HepG2 (cell line): ENCODE measurements around the gene MAP3K9.

ENCODE experiments used
- CREB3 ChIP-seq: sonication (generic); formaldehyde crosslinking; IDR thresholded peaks from 2 replicates; pipeline ENCODE4 v1.5.0; 2020; ENCODE audit warnings: missing genetic modification reagents
- DRAP1 ChIP-seq: IDR thresholded peaks from 2 replicates; pipeline ENCODE4 v1.6.1; 2016; ENCODE audit warnings: missing genetic modification reagents, missing compliant biosample characterization
- HDAC6 ChIP-seq: fragments of 200-600 bp; sonication (generic); IDR thresholded peaks from 2 replicates; pipeline ENCODE4 v1.7.0; 2017; ENCODE audit warnings: mild to moderate bottlenecking, antibody characterized with exemption, low read length, low read depth
- IKZF1 ChIP-seq: fragments of 450-650 bp; IDR thresholded peaks from 2 replicates; pipeline ENCODE4 v1.7.1; 2016
- PATZ1 ChIP-seq: sonication (generic); formaldehyde crosslinking; IDR thresholded peaks from 2 replicates; pipeline ENCODE4 v1.4.0; 2020; ENCODE audit warnings: missing genetic modification reagents
- POLR2AphosphoS5 ChIP-seq: IDR thresholded peaks from 2 replicates; pipeline ENCODE4 v1.6.1; 2012; ENCODE audit warnings: low read depth, low read length
- ZFP1 ChIP-seq: IDR thresholded peaks from 2 replicates; pipeline ENCODE4 v1.6.1; 2016
- ZNF205 ChIP-seq: IDR thresholded peaks from 2 replicates; pipeline ENCODE4 v1.6.1; 2018; ENCODE audit warnings: missing biosample characterization, missing genetic modification reagents

GRCh38 chr14:70731447-70732239 is 77.7 kb downstream of the MAP3K9 start:
- TF ChIP-seq DRAP1 (CRISPR knock-in tag) (no peak), ZFP1 (CRISPR knock-in tag) (no peak), IKZF1 (no peak), PATZ1 (no peak), CREB3 (no peak), POLR2AphosphoS5 (no peak), HDAC6 (no peak), ZNF205 (CRISPR knock-in tag) (no peak)
